Measurements from ENCODE around the gene CDH22.

DNA sequence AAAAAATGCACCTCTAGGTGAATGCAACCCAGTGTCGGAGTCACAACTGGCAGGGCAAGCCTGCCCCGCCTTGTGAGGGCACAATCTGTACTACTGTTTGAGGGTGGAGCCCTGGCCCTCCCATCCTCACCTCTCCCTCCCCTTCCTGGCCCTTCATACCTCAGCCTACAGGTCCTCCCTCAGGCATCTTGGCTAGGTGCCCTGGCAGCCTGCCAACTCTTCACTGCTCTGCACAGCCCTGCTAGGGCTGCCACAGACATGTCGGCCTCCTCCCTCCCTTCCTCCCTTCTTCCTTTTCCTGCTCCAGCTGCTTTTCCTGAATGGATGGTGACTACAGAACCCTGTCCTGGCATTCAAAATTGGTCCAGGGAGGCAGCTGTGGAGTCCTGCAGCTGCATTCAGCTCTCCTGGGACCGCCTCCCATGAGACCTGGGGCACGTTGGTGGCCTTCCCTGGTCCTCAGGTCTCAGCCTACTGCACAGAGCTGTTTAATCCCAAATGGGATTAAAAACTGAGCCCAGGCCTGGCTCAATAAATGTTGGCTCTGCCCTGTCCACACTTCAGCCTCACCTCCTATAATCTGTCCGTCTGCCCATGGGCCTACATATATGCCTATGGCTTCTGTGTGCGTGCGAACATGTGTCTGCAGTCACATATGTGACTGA is 52.7 kb downstream of the CDH22 start:
- TF ChIP-seq, protein P1, sequence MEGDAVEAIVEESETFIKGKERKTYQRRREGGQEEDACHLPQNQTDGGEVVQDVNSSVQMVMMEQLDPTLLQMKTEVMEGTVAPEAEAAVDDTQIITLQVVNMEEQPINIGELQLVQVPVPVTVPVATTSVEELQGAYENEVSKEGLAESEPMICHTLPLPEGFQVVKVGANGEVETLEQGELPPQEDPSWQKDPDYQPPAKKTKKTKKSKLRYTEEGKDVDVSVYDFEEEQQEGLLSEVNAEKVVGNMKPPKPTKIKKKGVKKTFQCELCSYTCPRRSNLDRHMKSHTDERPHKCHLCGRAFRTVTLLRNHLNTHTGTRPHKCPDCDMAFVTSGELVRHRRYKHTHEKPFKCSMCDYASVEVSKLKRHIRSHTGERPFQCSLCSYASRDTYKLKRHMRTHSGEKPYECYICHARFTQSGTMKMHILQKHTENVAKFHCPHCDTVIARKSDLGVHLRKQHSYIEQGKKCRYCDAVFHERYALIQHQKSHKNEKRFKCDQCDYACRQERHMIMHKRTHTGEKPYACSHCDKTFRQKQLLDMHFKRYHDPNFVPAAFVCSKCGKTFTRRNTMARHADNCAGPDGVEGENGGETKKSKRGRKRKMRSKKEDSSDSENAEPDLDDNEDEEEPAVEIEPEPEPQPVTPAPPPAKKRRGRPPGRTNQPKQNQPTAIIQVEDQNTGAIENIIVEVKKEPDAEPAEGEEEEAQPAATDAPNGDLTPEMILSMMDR (conservative IDR thresholded peaks at IDR 0.05; ENCODE audit: low read depth in 2 of 2), result no peak
- TF ChIP-seq EZH2phosphoT487 (IDR thresholded peaks at IDR 0.05; ENCODE audit: unreplicated experiment) (no peak), NANOG (IDR thresholded peaks at IDR 0.05; ENCODE audit: borderline replicate concordance) (no peak), EZH2 (IDR thresholded peaks at IDR 0.05; ENCODE audit: low read depth, unreplicated experiment) (no peak), POLR2AphosphoS5 (IDR thresholded peaks at IDR 0.05; ENCODE audit: low read depth) (no peak), CREB1 (CRISPR knock-in tag; IDR thresholded peaks at IDR 0.05; ENCODE audit: low read depth) (no peak), JUNB (IDR thresholded peaks at IDR 0.05; ENCODE audit: unreplicated experiment) (no peak)
- TF ChIP-seq, protein P2, sequence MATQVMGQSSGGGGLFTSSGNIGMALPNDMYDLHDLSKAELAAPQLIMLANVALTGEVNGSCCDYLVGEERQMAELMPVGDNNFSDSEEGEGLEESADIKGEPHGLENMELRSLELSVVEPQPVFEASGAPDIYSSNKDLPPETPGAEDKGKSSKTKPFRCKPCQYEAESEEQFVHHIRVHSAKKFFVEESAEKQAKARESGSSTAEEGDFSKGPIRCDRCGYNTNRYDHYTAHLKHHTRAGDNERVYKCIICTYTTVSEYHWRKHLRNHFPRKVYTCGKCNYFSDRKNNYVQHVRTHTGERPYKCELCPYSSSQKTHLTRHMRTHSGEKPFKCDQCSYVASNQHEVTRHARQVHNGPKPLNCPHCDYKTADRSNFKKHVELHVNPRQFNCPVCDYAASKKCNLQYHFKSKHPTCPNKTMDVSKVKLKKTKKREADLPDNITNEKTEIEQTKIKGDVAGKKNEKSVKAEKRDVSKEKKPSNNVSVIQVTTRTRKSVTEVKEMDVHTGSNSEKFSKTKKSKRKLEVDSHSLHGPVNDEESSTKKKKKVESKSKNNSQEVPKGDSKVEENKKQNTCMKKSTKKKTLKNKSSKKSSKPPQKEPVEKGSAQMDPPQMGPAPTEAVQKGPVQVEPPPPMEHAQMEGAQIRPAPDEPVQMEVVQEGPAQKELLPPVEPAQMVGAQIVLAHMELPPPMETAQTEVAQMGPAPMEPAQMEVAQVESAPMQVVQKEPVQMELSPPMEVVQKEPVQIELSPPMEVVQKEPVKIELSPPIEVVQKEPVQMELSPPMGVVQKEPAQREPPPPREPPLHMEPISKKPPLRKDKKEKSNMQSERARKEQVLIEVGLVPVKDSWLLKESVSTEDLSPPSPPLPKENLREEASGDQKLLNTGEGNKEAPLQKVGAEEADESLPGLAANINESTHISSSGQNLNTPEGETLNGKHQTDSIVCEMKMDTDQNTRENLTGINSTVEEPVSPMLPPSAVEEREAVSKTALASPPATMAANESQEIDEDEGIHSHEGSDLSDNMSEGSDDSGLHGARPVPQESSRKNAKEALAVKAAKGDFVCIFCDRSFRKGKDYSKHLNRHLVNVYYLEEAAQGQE (IDR thresholded peaks at IDR 0.05; ENCODE audit: unreplicated experiment), result no peak
- TF ChIP-seq, protein P3, sequence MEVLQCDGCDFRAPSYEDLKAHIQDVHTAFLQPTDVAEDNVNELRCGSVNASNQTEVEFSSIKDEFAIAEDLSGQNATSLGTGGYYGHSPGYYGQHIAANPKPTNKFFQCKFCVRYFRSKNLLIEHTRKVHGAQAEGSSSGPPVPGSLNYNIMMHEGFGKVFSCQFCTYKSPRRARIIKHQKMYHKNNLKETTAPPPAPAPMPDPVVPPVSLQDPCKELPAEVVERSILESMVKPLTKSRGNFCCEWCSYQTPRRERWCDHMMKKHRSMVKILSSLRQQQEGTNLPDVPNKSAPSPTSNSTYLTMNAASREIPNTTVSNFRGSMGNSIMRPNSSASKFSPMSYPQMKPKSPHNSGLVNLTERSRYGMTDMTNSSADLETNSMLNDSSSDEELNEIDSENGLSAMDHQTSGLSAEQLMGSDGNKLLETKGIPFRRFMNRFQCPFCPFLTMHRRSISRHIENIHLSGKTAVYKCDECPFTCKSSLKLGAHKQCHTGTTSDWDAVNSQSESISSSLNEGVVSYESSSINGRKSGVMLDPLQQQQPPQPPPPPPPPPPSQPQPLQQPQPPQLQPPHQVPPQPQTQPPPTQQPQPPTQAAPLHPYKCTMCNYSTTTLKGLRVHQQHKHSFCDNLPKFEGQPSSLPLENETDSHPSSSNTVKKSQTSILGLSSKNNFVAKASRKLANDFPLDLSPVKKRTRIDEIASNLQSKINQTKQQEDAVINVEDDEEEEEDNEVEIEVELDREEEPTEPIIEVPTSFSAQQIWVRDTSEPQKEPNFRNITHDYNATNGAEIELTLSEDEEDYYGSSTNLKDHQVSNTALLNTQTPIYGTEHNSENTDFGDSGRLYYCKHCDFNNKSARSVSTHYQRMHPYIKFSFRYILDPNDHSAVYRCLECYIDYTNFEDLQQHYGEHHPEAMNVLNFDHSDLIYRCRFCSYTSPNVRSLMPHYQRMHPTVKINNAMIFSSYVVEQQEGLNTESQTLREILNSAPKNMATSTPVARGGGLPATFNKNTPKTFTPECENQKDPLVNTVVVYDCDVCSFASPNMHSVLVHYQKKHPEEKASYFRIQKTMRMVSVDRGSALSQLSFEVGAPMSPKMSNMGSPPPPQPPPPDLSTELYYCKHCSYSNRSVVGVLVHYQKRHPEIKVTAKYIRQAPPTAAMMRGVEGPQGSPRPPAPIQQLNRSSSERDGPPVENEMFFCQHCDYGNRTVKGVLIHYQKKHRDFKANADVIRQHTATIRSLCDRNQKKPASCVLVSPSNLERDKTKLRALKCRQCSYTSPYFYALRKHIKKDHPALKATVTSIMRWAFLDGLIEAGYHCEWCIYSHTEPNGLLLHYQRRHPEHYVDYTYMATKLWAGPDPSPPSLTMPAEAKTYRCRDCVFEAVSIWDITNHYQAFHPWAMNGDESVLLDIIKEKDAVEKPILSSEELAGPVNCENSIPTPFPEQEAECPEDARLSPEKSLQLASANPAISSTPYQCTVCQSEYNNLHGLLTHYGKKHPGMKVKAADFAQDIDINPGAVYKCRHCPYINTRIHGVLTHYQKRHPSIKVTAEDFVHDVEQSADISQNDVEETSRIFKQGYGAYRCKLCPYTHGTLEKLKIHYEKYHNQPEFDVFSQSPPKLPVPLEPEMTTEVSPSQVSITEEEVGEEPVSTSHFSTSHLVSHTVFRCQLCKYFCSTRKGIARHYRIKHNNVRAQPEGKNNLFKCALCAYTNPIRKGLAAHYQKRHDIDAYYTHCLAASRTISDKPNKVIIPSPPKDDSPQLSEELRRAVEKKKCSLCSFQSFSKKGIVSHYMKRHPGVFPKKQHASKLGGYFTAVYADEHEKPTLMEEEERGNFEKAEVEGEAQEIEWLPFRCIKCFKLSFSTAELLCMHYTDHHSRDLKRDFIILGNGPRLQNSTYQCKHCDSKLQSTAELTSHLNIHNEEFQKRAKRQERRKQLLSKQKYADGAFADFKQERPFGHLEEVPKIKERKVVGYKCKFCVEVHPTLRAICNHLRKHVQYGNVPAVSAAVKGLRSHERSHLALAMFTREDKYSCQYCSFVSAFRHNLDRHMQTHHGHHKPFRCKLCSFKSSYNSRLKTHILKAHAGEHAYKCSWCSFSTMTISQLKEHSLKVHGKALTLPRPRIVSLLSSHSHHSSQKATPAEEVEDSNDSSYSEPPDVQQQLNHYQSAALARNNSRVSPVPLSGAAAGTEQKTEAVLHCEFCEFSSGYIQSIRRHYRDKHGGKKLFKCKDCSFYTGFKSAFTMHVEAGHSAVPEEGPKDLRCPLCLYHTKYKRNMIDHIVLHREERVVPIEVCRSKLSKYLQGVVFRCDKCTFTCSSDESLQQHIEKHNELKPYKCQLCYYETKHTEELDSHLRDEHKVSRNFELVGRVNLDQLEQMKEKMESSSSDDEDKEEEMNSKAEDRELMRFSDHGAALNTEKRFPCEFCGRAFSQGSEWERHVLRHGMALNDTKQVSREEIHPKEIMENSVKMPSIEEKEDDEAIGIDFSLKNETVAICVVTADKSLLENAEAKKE (CRISPR knock-in tag; IDR thresholded peaks at IDR 0.05), result no peak

All from GM23338 (cell line).